IMR-90 (cell line): Measurements from ENCODE around the gene PHACTR2. TPM values are rescaled to one million over a fixed set of nuclear protein-coding genes. Genes with fewer than 3 reads are reported as not detected.
A peak's percentile ranks its signal among the peaks of the same experiment; 100 is the strongest.

Experiments used
- ATAC-seq: fragments of 200-7000 bp; cut with Tn5 transposase; 2 replicates; pipeline ENCODE4 v1.9.1; 2020; ENCODE audit warnings: low read depth, mild to moderate bottlenecking, moderate library complexity
- BruUV-seq: library from RNA; stranded (reverse); fragments of 400-500 nt; replicated peaks from 2 replicates; lab custom pipeline; 2021; lab: Mats Ljungman, UMichigan
- CTCF ChIA-PET: fragments of 300-600 bp; formaldehyde crosslinking; extraction: SDS; loops from one replicate; lab custom pipeline; 2021; ENCODE audit warnings: antibody characterized with exemption; lab: Yijun Ruan, JAX
- POLR2A ChIA-PET: fragments of 300-600 bp; sonication (Branson Sonifier 250); formaldehyde crosslinking; loops from one replicate; lab custom pipeline; 2022; ENCODE audit warnings: antibody characterized with exemption; ENCODE audit not compliant: unreplicated experiment; lab: Charles Lee
- DNase-seq: peaks from one replicate; pipeline ENCODE4 v3.0.0; 2013
- H2AFZ ChIP-seq: replicated peaks from 2 replicates; pipeline ENCODE3; 2013; ENCODE audit warnings: low read length, mild to moderate bottlenecking; ENCODE audit not compliant: poor library complexity
- H2AK5ac ChIP-seq: 2 replicates; pipeline ENCODE4 v1.6.1; 2013; ENCODE audit warnings: low read depth, low read length, inconsistent platforms
- H2AK9ac ChIP-seq: replicated peaks from 2 replicates; pipeline ENCODE3; 2013; ENCODE audit warnings: mild to moderate bottlenecking, low read depth, low read length, moderate library complexity; ENCODE audit not compliant: poor library complexity
- H2BK120ac ChIP-seq: 2 replicates; pipeline ENCODE4 v1.6.1; 2013; ENCODE audit warnings: low read depth, low read length, inconsistent platforms
- H2BK15ac ChIP-seq: 3 replicates; pipeline ENCODE4 v1.6.1; 2013; ENCODE audit warnings: low read depth, low read length, inconsistent platforms
- H2BK20ac ChIP-seq: 2 replicates; pipeline ENCODE4 v1.6.1; 2013; ENCODE audit warnings: low read depth, mild to moderate bottlenecking, inconsistent platforms, low read length, moderate library complexity
- H2BK5ac ChIP-seq: 2 replicates; pipeline ENCODE4 v1.6.1; 2013; ENCODE audit warnings: mild to moderate bottlenecking, low read depth, low read length, inconsistent platforms; ENCODE audit not compliant: poor library complexity, severe bottlenecking
- H3K14ac ChIP-seq: replicated peaks from 2 replicates; pipeline ENCODE4 v1.6.1; 2013; ENCODE audit warnings: low read depth, low read length, inconsistent platforms
- H3K18ac ChIP-seq: 2 replicates; pipeline ENCODE4 v1.6.1; 2013; ENCODE audit warnings: low read depth, low read length, control low read depth
- H3K23ac ChIP-seq: 2 replicates; pipeline ENCODE4 v1.6.1; 2013; ENCODE audit warnings: low read depth, low read length, inconsistent platforms
- H3K27ac ChIP-seq: 2 replicates; pipeline ENCODE4 v1.5.1; 2013; ENCODE audit warnings: mild to moderate bottlenecking, control low read depth, low read length; ENCODE audit not compliant: insufficient read depth
- H3K27me3 ChIP-seq: 2 replicates; pipeline ENCODE4 v1.6.1; 2013; ENCODE audit warnings: low read length; ENCODE audit not compliant: control insufficient read depth, insufficient read depth
- H3K36me3 ChIP-seq: 2 replicates; pipeline ENCODE4 v1.6.1; 2013; ENCODE audit warnings: low read length, mixed read lengths; ENCODE audit not compliant: control insufficient read depth, insufficient read depth
- H3K4ac ChIP-seq: 2 replicates; pipeline ENCODE4 v1.6.1; 2013; ENCODE audit warnings: low read depth, low read length, inconsistent platforms
- H3K4me1 ChIP-seq: 2 replicates; pipeline ENCODE4 v1.6.1; 2013; ENCODE audit warnings: low read length, mixed read lengths; ENCODE audit not compliant: control insufficient read depth, insufficient read depth
- H3K4me2 ChIP-seq: 2 replicates; pipeline ENCODE4 v1.6.1; 2013; ENCODE audit warnings: low read depth, mild to moderate bottlenecking, control low read depth, low read length, moderate library complexity
- H3K4me3 ChIP-seq: 2 replicates; pipeline ENCODE4 v1.5.1; 2013; ENCODE audit warnings: low read depth, mild to moderate bottlenecking, control low read depth, low read length, moderate library complexity; ENCODE audit not compliant: insufficient read depth
- H3K56ac ChIP-seq: 2 replicates; pipeline ENCODE4 v1.6.1; 2013; ENCODE audit warnings: low read length, inconsistent platforms; ENCODE audit not compliant: insufficient read depth; ENCODE audit errors: extremely low read depth
- H3K79me1 ChIP-seq, 2 experiments: 2 replicates each; pipeline ENCODE4 v1.6.1; 2013; ENCODE audit warnings: low read length in 2 of 2, inconsistent platforms in 1 of 2, low read depth in 1 of 2
- H3K9ac ChIP-seq: 2 replicates; pipeline ENCODE4 v1.6.1; 2013; ENCODE audit warnings: low read depth, low read length, control low read depth
- H3K9me1 ChIP-seq: 2 replicates; pipeline ENCODE4 v1.6.1; 2013; ENCODE audit warnings: low read length, inconsistent platforms; ENCODE audit not compliant: insufficient read depth
- H3K9me3 ChIP-seq: 2 replicates; pipeline ENCODE4 v1.6.1; 2013; ENCODE audit warnings: low read length; ENCODE audit not compliant: control insufficient read depth, insufficient read depth
- H4K20me1 ChIP-seq: 2 replicates; pipeline ENCODE4 v1.6.1; 2013; ENCODE audit warnings: low read length, inconsistent platforms; ENCODE audit not compliant: insufficient read depth
- H4K5ac ChIP-seq: 2 replicates; pipeline ENCODE4 v1.6.1; 2013; ENCODE audit warnings: mild to moderate bottlenecking, low read depth, low read length, control low read depth
- H4K8ac ChIP-seq, 2 experiments: 2 replicates each; pipeline ENCODE4 v1.6.1; 2013; ENCODE audit warnings: low read depth in 2 of 2, low read length in 2 of 2, control low read depth in 1 of 2, inconsistent platforms in 1 of 2
- H4K91ac ChIP-seq: 2 replicates; pipeline ENCODE4 v1.6.1; 2013; ENCODE audit warnings: low read depth, low read length, inconsistent platforms; ENCODE audit not compliant: insufficient read depth
- CEBPB ChIP-seq: IDR thresholded peaks from 2 replicates; pipeline ENCODE4 v1.6.1; 2012; ENCODE audit warnings: low read depth, low read length, improper control_type of control experiment
- CHD1 ChIP-seq: IDR thresholded peaks from 2 replicates; pipeline ENCODE4 v1.6.1; 2012; ENCODE audit warnings: low read depth, low read length, improper control_type of control experiment
- FOS ChIP-seq: fragments of 150-350 bp; IDR thresholded peaks from 2 replicates; pipeline ENCODE4 v1.6.1; 2016; ENCODE audit warnings: low read depth, low read length
- MXI1 ChIP-seq: IDR thresholded peaks from 2 replicates; pipeline ENCODE4 v1.6.1; 2012; ENCODE audit warnings: low read depth, mild to moderate bottlenecking, low read length, moderate library complexity, borderline replicate concordance
- POLR2A ChIP-seq: IDR thresholded peaks from 2 replicates; pipeline ENCODE4 v1.6.1; 2012; ENCODE audit warnings: mild to moderate bottlenecking, low read depth, low read length
- WGBS, 2 experiments: methylation state at CpG; one replicate each; pipeline versions ENCODE4 v1.1.5 to v1.1.7; 2013; ENCODE audit warnings: missing lambda C conversion rate in 2 of 2; ENCODE audit not compliant: insufficient read length in 1 of 2; ENCODE audit errors: extremely low coverage in 2 of 2; 5-methylcytosine and 5-hydroxymethylcytosine counted together
- dilution Hi-C: fragments of 300-500 bp; cut with HindIII; formaldehyde crosslinking; loops from one replicate; pipeline ENCODE4 v1.14.3; 2018; ENCODE audit warnings: low sequenced_read_pairs; ENCODE audit not compliant: unreplicated experiment
- in situ Hi-C: fragments of 300-500 bp; cut with MboI; formaldehyde crosslinking; loops from 3 replicates; pipeline ENCODE4 v1.14.3; 2019; ENCODE audit warnings: low sequenced_read_pairs, inconsistent platforms, mixed read lengths
- intact Hi-C: fragments of 100-400 bp; cut with micrococcal nuclease; formaldehyde crosslinking; loops from 2 replicates; pipeline ENCODE4 v1.10.0; 2022
- polyA plus RNA-seq, 3 experiments: library from polyadenylated mRNA; depleted of rRNA; stranded (reverse); fragments of >200 nt; gene quantifications; 2 replicates each; pipeline ENCODE4 v1.2.3, GENCODE V29; 2012; ENCODE audit warnings: low replicate concordance in 1 of 3
- total RNA-seq: library from RNA; depleted of rRNA; stranded (reverse); fragments of >200 nt; gene quantifications from 2 replicates; pipeline ENCODE4 v1.2.3, GENCODE V29; 2012
- TF ChIP-seq, protein P1 (sequence below): fragments of 150-350 bp; IDR thresholded peaks from 2 replicates; pipeline ENCODE4 v1.6.1; 2016; ENCODE audit warnings: low read depth, mild to moderate bottlenecking, low read length, moderate library complexity, borderline replicate concordance

The PHACTR2 gene
- total and polyA plus RNA-seq, 2 of the 4 experiments (the other 2 are of a cell fraction) = 14.5 to 74.2 TPM

DNA sequence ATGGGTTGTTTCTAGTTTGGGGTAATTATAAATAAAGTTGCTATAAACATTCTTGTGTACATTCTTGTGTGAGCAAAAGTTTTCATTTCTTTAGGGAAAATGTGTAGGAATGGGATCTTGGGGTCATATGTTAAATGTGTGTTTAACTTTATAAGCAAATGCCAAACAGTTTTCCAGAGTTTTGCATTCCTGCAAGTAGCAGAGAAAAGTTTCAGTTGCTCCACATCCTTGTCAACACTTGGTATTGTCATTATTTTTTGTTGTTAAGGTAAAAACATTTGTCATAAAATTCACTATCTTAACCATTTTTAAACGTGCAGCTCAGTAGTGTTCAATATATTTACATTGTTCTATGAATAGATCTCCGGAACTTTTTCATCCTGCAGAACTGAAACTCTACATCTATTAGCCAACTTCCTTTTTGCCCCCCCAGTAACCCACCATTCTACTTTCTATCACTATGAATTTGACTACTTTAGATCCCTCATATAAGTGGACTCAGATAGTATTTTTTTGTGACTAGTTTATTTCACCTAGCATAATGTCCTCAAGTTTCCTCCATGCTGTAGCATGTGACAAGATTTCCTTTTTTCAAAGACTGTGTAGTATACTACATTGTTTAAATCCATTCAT lies 48.4 kb downstream of the PHACTR2 start:
- H3K9ac ChIP-seq = no peak overlapping the region
- peak overlapping the region; percentile 50 for H2BK5ac ChIP-seq
- no peak for DNase-seq
- H2BK20ac ChIP-seq = no peak overlapping the region
- no peak overlapping the region for H3K14ac ChIP-seq
- peaks cover 15% of the 10 kb centered on the region for H3K36me3 ChIP-seq
- intact Hi-C loops (no loop called here), in situ Hi-C loops (no loop called here), dilution Hi-C loops (no loop called here)
- no peaks in the 10 kb centered on the region for H3K9me1 ChIP-seq
- no peak overlapping the region for H3K56ac ChIP-seq
- no peaks in the 10 kb centered on the region for H4K20me1 ChIP-seq
- BruUV-seq = no TSS peak
- no peak overlapping the region for H4K91ac ChIP-seq
- ChIA-PET POLR2A (no interaction called here), CTCF (interaction anchor here (0.6 kb wide), 1 partner anchor 125 kb away, joined by 4 read pairs; no protein-coding TSS in a partner anchor)
- H2BK15ac ChIP-seq = no peak overlapping the region
- no peak overlapping the region for H2AK5ac ChIP-seq
- H3K23ac ChIP-seq = no peak overlapping the region
- ATAC-seq = no peak
- no peaks in the 10 kb centered on the region; the same call in none of the 2 replicates for H3K9me3 ChIP-seq
- H3K18ac ChIP-seq = no peak overlapping the region
- H4K8ac ChIP-seq = no peak overlapping the region
- no peak overlapping the region for H3K4ac ChIP-seq
- no peak overlapping the region for H2AFZ ChIP-seq
- TF ChIP-seq FOS (no peak), MXI1 (no peak), CHD1 (no peak), CEBPB (no peak), POLR2A (no peak)
- TF ChIP-seq, protein P1, sequence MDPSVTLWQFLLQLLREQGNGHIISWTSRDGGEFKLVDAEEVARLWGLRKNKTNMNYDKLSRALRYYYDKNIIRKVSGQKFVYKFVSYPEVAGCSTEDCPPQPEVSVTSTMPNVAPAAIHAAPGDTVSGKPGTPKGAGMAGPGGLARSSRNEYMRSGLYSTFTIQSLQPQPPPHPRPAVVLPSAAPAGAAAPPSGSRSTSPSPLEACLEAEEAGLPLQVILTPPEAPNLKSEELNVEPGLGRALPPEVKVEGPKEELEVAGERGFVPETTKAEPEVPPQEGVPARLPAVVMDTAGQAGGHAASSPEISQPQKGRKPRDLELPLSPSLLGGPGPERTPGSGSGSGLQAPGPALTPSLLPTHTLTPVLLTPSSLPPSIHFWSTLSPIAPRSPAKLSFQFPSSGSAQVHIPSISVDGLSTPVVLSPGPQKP = no peak
- H3K79me1 ChIP-seq = peaks cover 19 to 41% of the 10 kb centered on the region in 2 experiments
- no peak overlapping the region for H3K4me2 ChIP-seq
- no CpG with 5 or more reads among the region's 2 CpGs for WGBS, 2 experiments
- H3K27ac ChIP-seq = no peak overlapping the region
- no peak overlapping the region for H4K5ac ChIP-seq
- H3K27me3 ChIP-seq = no peaks in the 10 kb centered on the region
- no peak overlapping the region for H2AK9ac ChIP-seq
- no peak overlapping the region for H2BK120ac ChIP-seq
- no peaks in the 10 kb centered on the region for H3K4me1 ChIP-seq
- no peak overlapping the region for H3K4me3 ChIP-seq
